Limb (tissue), 2 donors: ENCODE data around the gene GH1.
"Not testable (repeated sequence)": the region's sequence is repeated elsewhere in the genome, so short reads cannot be mapped to it uniquely, and the experiment has no call there.

Experiments used
- DNase-seq, 2 donors: peaks; one replicate each; pipeline ENCODE4 v3.0.0-alpha.2; 2016; ENCODE audit errors: extremely low spot score in 2 of 2

Gene GH1

DNA sequence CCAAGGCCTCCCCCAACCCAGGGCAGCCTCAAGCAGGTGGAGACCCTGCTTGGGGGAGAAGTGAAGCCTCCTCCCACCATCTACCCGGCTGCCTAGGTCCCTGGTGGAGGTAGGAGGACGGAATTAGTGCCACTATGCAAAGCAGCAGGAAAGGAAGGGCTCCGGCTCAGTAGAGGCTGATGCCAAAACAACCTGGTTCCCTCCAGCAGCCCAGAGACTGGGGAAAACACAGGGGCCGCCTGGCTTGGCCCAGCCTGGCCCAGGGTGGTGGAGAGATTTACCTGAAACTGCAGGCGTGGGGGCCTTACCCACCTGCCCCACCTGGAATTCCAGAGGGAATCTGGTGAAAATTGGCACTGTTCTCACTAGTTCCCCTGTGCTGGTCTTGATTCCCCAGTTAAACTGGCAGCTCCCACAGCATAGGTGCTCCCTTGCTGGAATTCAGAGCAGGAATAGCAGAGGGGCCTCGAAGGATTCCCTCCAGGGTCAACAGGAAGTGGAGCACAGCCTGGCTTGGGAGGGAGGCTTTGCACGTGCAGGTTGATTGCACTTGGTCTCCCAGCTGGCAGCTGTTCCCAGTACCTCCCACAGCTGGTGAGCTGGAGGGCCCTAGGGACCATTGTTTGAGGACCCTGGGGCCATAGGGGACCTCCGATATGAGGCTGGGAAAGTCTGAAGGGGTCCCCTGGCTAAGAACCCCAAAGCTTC lies 9.0 kb upstream of the GH1 start:
- no peak for DNase-seq

DNA sequence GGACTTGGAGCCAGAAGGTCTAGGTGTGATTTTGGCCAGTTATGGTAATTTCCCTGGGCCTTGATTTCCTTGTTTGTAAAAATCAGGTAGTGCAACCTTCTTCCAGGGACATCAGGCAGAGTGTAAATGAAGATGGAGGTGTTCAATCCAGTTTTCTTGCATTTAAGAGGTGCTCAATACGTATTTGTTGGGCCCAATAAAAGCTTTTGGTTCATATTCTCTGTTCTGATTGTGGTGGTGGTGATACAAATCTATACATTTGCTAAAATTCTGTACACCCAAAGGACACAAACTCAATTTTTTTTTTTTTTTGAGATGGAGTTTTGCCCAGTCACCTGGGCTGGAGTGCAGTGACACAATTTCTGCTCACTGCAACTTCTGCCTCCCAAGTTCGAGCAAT lies 7.5 kb upstream of the GH1 start:
- no peak for DNase-seq

DNA sequence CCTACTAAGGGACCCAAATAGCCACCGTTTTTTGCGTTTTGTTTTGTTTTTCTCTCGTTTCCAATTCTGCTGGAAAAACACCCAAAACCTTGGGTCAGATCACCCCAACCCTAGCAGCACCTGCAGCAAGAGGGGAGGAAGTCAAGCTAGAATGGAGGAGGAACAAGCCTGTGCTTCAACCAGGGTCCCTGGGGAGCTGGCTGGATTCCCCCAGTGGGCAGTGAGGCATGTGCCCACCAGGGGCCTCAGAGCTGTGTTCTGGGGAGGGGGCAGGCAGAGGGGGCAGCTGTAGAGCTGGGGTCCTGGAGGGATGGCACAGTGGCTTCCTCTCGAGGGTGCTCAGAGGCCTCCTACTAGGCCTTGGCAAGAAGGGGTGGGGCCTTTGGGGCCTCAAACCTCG lies 7.0 kb upstream of the GH1 start:
- no peak for DNase-seq

DNA sequence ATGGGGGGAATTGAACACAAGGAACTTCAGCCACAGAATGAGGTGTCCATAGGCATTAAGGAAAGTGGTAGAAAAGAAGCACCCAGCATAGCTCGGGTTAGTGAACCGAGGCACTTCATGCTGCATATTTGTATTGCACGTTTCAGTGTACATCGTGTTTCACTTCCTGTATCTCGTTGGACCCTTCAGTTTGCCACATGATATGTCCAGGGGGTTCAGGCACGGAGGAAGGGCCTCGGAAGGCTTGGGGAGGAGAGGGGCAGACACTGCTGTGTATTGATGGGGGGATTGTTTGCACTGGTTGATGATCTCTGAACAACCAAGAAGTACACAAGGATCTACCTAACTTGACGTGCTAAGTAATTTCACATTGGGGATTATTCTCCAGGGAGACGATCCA lies 3.8 kb upstream of the GH1 start:
- DNase-seq = not testable (repeated sequence)

DNA sequence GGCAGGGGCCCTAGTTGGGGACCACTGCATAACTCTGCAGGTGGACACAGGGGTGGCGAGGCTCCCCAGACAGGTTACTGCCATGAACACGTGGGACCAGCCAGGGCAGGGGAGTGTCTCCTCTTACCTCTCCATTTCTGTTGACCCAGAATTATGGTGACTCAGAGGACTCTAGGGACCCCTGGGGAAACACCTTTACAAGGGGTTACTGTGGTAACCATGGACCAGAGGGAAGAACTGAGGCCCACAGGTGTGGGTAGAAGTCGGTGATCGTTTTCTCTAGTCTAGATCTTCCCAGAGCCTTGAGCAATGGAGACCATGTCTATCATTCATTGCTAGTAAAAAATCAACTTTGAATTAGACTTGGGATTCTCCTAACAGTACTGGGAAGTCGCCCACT lies 2.1 kb upstream of the GH1 start:
- not testable (repeated sequence) for DNase-seq

DNA sequence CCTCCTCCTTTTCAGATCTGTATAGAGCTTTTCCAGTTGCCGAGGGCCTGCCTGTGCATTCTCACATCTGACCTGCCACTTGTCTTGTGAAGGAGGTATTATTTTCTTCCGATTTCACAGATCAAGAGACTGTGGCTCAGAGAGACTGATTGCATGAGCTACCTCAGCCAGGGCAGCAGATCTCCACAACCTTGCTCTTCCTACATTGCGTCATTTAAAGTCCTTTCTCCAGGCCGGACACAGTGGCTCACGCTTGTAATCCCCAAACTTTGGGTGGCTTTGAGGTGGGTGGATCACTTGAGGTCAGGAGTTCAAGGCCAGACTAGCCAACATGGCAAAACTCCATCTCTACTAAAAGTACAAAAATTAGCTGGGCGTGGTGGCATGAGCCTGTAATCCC lies 1.4 kb upstream of the GH1 start:
- not testable (repeated sequence) for DNase-seq

DNA sequence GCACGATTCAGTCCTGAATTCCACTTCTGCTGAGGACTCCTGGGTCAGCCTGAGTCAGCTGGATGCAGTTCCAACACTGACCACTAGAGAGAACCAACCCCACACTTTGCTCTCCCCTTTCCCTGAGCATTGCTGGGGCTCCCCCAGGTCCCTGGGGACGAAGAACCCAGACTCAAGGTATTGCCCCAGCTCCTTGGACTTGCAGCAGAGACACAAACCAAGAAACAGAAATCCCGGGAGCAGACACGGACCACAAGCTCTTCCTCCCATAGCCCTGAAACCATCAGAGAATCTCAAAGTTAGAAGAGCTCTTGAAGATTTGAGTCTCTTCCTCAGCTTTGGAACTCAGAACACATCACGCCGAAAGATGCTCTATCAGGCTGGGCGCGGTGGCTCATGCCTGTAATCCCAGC lies 678 bp upstream of the GH1 start:
- peak; percentile 34 to 64 for DNase-seq

DNA sequence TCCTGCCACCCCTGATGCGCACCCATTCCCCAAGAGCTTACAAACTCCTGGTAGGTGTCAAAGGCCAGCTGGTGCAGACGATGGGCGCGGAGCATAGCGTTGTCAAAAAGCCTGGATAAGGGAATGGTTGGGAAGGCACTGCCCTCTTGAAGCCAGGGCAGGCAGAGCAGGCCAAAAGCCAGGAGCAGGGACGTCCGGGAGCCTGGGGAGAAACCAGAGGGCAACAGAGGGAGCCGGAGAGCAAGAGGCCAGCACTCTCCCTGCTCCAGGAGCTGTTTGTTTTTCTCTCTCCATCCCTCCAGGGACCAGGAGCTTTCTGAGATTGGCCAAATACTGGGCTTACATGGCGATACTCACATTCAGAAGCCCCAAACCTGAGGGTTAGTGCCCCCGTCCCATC lies 334 bp downstream of the GH1 start:
- no peak for DNase-seq

DNA sequence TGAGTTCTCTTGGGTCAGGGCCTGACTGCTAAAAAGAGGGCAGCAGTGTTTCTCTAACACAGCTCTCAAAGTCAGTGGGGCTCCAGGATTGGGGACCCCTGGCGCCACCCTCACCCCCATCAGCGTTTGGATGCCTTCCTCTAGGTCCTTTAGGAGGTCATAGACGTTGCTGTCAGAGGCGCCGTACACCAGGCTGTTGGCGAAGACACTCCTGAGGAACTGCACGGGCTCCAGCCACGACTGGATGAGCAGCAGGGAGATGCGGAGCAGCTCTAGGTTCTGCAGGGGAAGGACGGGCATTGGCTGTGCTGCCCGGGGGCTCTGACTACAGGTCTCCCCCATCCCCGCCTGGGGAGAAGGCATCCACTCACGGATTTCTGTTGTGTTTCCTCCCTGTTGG lies 993 bp downstream of the GH1 start:
- DNase-seq = no peak

DNA sequence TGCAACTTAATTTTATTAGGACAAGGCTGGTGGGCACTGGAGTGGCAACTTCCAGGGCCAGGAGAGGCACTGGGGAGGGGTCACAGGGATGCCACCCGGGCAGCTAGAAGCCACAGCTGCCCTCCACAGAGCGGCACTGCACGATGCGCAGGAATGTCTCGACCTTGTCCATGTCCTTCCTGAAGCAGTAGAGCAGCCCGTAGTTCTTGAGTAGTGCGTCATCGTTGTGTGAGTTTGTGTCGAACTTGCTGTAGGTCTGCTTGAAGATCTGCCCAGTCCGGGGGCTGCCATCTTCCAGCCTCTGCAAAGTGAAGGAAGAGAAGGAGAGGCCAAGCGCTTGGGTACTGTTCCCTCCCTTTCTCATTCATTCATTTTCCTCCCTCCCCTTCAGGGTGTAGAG lies 1.4 kb downstream of the GH1 start:
- not testable (repeated sequence) for DNase-seq

DNA sequence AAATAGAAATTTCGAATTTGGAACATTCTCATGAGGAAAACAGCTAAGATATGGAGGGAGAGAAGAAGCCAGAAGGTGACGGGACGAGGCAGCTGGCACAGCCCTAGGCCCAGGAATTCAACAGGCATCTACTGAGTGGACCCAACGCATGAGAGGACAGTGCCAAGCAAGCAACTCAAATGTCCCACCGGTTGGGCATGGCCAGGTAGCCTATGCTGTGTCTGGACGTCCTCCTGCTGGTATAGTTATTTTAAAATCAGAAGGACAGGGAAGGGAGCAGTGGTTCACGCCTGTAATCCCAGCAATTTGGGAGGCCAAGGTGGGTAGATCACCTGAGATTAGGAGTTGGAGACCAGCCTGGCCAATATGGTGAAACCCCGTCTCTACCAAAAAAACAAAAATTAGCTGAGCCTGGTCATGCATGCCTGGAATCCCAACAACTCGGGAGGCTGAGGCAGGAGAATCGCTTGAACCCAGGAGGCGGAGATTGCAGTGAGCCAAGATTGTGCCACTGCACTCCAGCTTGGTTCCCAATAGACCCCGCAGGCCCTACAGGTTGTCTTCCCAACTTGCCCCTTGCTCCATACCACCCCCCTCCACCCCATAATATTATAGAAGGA lies 2.0 kb downstream of the GH1 start:
- no peak for DNase-seq

DNA sequence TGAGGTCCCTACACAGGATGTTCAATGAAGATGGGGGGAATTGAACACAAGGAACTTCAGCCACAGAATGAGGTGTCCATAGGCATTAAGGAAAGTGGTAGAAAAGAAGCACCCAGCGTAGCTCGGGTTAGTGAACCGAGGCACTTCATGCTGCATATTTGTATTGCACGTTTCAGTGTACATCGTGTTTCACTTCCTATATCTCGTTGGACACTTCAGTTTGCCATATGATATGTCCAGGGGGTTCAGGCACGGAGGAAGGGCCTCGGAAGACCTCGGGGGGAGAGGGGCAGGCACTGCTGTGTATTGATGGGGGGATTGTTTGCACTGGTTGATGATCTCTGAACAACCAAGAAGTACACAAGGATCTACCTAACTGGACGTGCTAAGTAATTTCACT lies 2.9 kb downstream of the GH1 start:
- DNase-seq = not testable (repeated sequence)

DNA sequence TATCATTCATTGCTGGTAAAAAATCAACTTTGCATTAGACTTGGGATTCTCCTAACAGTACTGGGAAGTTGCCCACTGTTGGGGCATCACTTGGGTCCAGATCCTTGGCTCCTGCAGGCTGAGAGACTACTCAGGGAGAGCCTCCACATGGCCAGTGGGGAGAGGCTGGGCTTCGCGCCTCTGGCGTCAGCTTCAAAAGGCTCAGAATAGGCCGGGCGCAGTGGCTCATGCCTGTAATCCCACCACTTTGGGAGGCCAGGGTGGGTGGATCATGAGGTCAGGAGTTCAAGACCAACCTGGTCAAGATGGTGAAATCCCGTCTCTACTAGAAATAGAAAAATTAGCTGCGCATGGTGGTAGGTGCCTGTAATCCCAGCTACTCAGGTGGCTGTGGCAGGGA lies 4.2 kb downstream of the GH1 start:
- DNase-seq = no peak

DNA sequence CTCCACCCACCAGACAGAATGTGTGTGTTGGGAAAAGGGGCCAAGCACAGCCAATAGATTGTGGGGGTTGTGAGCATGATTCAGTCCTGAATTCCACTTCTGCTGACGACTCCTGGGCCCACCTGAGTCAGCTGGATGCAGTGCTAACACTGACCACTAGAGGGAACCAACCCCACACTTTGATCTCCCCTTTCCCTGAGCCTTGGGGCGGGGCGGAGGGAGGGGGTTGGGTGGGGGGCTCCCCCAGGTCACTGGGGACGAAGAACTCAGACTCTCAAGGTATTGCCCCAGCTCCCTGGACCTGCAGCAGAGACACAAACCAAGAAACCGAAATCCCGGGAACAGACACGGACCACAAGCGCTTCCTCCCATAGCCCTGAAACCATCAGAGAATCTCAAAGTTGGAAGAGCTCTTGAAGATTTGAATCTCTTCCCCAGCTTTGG lies 7.0 kb downstream of the GH1 start:
- peak in 1 of 2 donors; percentile 78 for DNase-seq

DNA sequence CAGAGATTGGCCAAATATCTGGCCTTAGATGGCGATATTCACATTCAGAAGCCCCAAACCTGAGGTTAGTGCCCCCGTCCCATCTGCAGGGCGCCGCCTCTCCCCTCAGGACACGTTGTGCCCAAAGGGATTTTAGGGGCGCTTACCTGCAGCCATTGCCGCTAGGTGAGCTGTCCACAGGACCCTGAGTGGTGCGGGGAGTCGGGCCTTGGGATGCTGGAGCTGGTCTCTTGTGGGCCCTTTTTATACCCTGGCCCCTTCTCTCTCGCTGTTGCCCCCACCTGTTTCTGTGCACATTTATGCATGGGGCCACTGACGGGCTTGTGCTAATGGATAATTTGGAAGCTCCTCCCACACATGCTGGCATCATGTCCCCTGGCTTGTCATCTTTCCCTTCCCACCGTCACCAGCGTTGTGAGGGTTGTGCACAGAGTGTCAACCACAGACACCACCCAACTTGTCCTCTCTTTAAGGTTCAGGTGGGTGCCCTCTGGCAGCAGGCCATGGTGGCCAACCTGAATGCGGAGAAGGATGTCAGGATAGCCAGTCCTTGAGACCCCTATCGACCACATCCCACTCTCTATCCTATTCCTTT lies 7.5 kb downstream of the GH1 start, which contains the start of gene CSHL1:
TSS of gene CSHL1 (minus strand) at position 218 of the 595 bp plus-strand sequence. CDS start at position 156, 62 bp downstream.
- DNase-seq = no peak

DNA sequence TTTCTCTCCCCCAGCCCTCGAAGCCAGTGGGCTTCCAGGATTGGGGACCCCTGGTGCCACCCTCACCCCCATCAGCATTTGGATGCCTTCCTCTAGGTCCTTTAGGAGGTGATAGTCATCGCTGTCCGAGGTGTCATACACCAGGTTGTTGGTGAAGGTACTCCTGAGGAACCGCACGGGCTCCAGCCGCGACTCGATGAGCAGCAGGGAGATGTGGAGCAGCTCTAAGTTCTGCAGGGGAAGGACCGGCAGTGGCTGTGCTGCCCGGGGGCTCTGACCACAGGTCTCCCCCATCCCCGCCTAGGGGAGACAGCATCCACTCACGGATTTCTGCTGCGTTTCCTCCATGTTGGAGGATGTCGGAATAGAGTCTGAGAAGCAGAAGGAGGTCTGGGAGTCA lies 8.5 kb downstream of the GH1 start:
- no peak for DNase-seq

DNA sequence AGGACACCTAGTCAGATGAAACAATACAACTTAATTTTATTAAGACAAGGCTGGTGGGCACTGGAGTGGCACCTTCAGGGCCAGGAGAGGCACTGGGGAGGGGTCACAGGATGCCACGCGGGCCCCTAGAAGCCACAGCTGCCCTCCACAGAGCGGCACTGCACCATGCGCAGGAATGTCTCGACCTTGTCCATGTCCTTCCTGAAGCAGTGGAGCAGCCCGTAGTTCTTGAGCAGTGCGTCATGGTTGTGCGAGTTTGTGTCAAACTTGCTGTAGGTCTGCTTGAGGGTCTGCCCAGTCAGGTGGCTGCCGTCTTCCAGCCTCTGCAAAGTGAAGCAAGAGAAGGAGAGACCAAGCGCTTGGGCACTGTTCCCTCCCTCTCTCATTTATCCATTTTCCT lies 9.1 kb downstream of the GH1 start:
- not testable (repeated sequence) for DNase-seq

DNA sequence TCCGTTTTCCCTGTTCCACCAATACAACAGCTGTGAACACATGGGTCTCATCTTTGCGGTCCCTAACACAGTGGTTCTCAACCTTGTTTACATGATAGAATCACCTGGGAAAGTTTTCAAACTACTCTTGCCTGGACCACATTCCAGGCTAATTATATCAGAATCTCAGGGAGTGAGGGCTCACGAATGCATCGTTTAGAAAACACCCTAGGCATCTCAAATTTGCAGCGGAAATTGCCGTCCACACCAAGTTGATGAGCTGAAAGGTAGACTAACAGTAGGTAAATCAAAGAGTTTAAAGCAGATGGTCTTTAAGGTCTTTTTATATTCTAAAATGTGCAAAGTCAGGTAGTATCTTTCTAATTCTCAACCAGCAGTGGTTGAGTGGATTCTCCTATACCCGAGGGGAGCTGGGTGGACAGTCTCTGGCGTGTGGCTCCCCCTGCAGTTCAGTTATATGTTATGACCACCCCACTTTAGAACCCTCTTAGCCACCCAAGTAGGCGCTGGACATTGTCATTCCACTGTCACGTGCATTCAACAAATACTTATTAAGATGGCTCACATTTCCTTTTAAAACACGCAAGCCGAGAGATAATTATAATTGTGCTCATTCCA lies 11.4 kb downstream of the GH1 start:
- not testable (repeated sequence) for DNase-seq

DNA sequence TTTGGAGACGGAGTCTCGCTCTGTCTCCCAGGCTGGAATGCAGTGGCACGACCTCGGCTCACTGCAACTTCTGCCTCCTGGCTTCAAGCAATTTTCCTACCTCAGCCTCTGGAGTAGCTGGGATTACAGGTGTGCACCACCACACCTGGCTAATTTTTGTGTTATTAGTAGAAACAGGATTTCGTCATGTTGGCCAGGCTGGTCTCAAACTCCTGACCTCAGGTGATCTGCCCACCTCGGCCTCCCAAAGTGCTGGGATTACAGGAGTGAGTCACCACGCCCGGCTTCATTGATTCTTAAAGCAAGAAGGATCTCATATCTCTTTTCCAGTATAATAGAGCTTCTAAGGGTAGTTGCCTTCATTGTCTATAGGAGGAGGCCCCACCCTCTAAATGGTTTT lies 13.8 kb downstream of the GH1 start:
- DNase-seq = not testable (repeated sequence)

DNA sequence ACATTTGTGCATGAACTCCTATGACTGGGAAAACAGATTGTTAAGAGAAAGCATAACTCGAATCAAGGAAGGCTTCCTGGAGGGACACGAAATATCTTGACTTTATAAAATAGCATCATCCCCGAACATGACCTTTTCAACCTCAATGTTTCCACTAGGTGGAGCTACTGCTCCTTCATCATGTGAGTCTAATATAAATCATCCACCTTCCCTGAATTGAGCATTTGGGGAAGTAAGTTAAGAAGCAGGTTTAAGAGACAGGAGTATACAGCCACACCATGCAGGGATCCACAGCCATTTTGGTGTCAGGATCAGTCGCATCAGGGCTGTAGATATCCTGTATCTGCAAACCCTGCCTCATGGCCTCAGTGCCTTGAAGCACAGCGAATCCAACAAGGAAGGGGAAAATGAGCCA lies 14.8 kb downstream of the GH1 start:
- not testable (repeated sequence) for DNase-seq

DNA sequence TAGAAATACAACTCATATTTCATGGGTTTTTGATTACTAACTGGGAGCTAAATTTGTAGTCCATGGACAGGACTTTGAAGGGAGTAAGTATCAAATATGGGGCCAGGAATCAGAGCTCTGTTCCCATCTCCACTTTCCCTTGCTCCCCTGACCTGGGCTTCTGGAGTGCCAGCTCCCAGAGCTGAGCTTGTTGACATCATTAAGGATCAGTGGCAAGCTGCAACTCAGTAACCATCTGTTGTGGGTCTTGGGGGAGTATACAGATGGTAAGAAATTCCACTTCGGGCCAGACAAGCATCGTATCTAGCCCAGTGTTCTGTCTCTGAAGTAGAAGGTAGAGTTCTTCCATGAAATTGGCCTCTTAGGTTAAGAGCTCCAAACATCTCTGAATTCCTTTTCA lies 16.7 kb downstream of the GH1 start:
- DNase-seq = not testable (repeated sequence)
